ENCODE measurements around the gene SP2. TPM values are rescaled to one million over a fixed set of nuclear protein-coding genes. Genes with fewer than 3 reads are reported as not detected.

SP2 gene
- total and polyA plus RNA-seq, 2 of the 8 experiments (the other 6 are each of a cell fraction or from before 2014, with no cell fraction given): 5.6 to 13.8 TPM

DNA sequence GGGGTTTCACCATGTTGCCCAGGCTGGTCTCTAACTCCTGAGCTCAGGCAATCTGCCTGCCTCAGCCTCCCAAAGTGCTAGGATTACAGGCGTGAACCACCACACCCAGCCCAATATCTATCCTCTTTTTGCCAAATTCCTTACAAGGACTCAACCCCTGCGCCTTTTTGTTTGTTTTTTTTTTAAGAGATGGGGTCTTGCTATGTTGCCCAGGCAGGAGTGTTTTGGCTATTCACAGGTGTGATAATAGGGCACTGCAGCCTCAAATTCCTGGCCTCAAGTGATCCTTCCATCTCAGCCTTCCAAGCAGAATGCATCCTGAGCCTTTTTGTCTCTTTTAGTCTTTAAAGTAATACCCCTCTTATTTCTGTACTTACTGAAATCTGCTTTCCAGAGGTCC lies 17.0 kb downstream of the SP2 start:
- H3K4ac ChIP-seq (replicated peaks; ENCODE audit: insufficient read length, low read depth, low read length): no peak overlapping the region
- WGBS, 2 experiments (ENCODE audit: extremely low coverage in 1 of 2, insufficient coverage in 1 of 2, insufficient read length in 1 of 2, insufficient replicate concordance in 2 of 2, low coverage in 1 of 2, low lambda C conversion rate in 2 of 2, missing lambda C conversion rate in 1 of 2): 80% methylated on average over 2 of the region's 2 CpGs; no CpG with 5 or more reads in 1 of the 2 experiments
- no peak overlapping the region for H3K18ac ChIP-seq (ENCODE audit: extremely low read depth, low read length)
- no peak for FAIRE-seq
- no peak overlapping the region for H2BK20ac ChIP-seq (ENCODE audit: low read length)
- H3K27me3 ChIP-seq (replicated peaks in 1 of 4; ENCODE audit: control insufficient read depth in 3 of 4, extremely low read depth in 1 of 4, insufficient read depth in 3 of 4, low read length in 3 of 4): no peaks in the 10 kb centered on the region
- ChIA-PET POLR2A (ENCODE audit: partially characterized antibody) (no interaction called here), CTCF (ENCODE audit: partially characterized antibody) (interaction anchor here (0.9 to 1.1 kb wide), 2 partner anchors 21 to 27 kb away, joined by 3 read pairs; no protein-coding TSS in a partner anchor)
- no peaks in the 10 kb centered on the region; a peak in 2 of 8 replicates for H3K36me3 ChIP-seq (ENCODE audit: control insufficient read depth in 2 of 4, insufficient read depth in 4 of 4, low read length in 3 of 4)
- H4K8ac ChIP-seq (ENCODE audit: extremely low read depth, insufficient read depth, low read length): no peak overlapping the region
- H2BK15ac ChIP-seq (ENCODE audit: low read length): no peak overlapping the region
- H3K23ac ChIP-seq (ENCODE audit: insufficient read length): no peak overlapping the region
- H2BK120ac ChIP-seq (replicated peaks; ENCODE audit: low read depth, low read length): no peak overlapping the region
- H3K27ac ChIP-seq (ENCODE audit: low read depth, low read length): no peak overlapping the region
- no peak overlapping the region for H3K9ac ChIP-seq (replicated peaks in 1 of 4; ENCODE audit: extremely low read depth in 1 of 4, low read depth in 3 of 4, low read length in 3 of 4)
- H3K4me1 ChIP-seq (replicated peaks in 1 of 4; ENCODE audit: control insufficient read depth in 3 of 4, insufficient read depth in 4 of 4, low read length in 3 of 4): no peaks in the 10 kb centered on the region
- no peak overlapping the region for H4K5ac ChIP-seq (ENCODE audit: insufficient read length, low read depth, low read length)
- no peak overlapping the region for H2AK5ac ChIP-seq (ENCODE audit: low read depth, low read length)
- H3K23me2 ChIP-seq (ENCODE audit: low read depth, low read length): no peaks in the 10 kb centered on the region
- no peak overlapping the region for H4K91ac ChIP-seq (replicated peaks; ENCODE audit: insufficient read length, low read length)
- no peak overlapping the region for H2AFZ ChIP-seq (ENCODE audit: low read length)
- no peaks in the 10 kb centered on the region for H3K9me3 ChIP-seq (ENCODE audit: insufficient read depth in 2 of 2, low read depth in 1 of 2, low read length in 1 of 2)
- no peaks in the 10 kb centered on the region for H3K79me1 ChIP-seq (ENCODE audit: low read depth, low read length)
- no peak overlapping the region for H3K4me3 ChIP-seq (ENCODE audit: extremely low read depth in 1 of 4, insufficient read depth in 2 of 4, low read depth in 3 of 4, low read length in 4 of 4)
- no peak overlapping the region for H3K14ac ChIP-seq (ENCODE audit: insufficient read length)
- H4K20me1 ChIP-seq (replicated peaks in 1 of 2; ENCODE audit: control insufficient read depth in 1 of 2, insufficient read depth in 2 of 2, low read length in 2 of 2): no peaks in the 10 kb centered on the region
- H3K79me2 ChIP-seq (ENCODE audit: control insufficient read depth in 1 of 2, insufficient read depth in 2 of 2, low read length in 2 of 2): no peaks in the 10 kb centered on the region
- no peak overlapping the region for H2BK12ac ChIP-seq (ENCODE audit: low read depth, low read length)
- no peak overlapping the region for H3K4me2 ChIP-seq (ENCODE audit: insufficient read depth in 1 of 2, low read depth in 2 of 2, low read length in 2 of 2)
- no peak overlapping the region for H2BK5ac ChIP-seq (ENCODE audit: low read depth, low read length)
- DNase-seq (ENCODE audit: low read depth in 1 of 2, low spot score in 2 of 2): no peak
- H3K56ac ChIP-seq (replicated peaks; ENCODE audit: insufficient read length, low read depth, low read length): no peak overlapping the region
- TF ChIP-seq TBP (IDR thresholded peaks at IDR 0.05; ENCODE audit: low read depth, low read length) (no peak), PHF8 (conservative IDR thresholded peaks at IDR 0.05; ENCODE audit: low read depth, low read length) (no peak), ZNF274 (IDR thresholded peaks at IDR 0.05; ENCODE audit: borderline replicate concordance, extremely low read depth, low read length) (no peak), NANOG (IDR thresholded peaks at IDR 0.05; ENCODE audit: insufficient read depth, low read depth, low read length, poor library complexity, severe bottlenecking) (no peak), HDAC2 (IDR thresholded peaks at IDR 0.05; ENCODE audit: borderline replicate concordance in 1 of 2, low read depth in 2 of 2, low read length in 2 of 2) (no peak), RXRA (IDR thresholded peaks at IDR 0.05; ENCODE audit: insufficient read depth, low read depth, low read length) (no peak), HDAC6 (IDR thresholded peaks at IDR 0.05; ENCODE audit: low read depth, low read length) (no peak), RBBP5 (IDR thresholded peaks at IDR 0.05; ENCODE audit: borderline replicate concordance, low read depth, low read length) (no peak), TEAD4 (IDR thresholded peaks at IDR 0.05; ENCODE audit: low read depth, low read length) (no peak), CBX8 (IDR thresholded peaks at IDR 0.05; ENCODE audit: borderline replicate concordance, low read depth, low read length) (no peak), SP4 (IDR thresholded peaks at IDR 0.05; ENCODE audit: low read length) (no peak)
- TF ChIP-seq, protein P1, sequence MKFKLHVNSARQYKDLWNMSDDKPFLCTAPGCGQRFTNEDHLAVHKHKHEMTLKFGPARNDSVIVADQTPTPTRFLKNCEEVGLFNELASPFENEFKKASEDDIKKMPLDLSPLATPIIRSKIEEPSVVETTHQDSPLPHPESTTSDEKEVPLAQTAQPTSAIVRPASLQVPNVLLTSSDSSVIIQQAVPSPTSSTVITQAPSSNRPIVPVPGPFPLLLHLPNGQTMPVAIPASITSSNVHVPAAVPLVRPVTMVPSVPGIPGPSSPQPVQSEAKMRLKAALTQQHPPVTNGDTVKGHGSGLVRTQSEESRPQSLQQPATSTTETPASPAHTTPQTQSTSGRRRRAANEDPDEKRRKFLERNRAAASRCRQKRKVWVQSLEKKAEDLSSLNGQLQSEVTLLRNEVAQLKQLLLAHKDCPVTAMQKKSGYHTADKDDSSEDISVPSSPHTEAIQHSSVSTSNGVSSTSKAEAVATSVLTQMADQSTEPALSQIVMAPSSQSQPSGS (IDR thresholded peaks at IDR 0.05; ENCODE audit: low read length): no peak
